Hematopoietic multipotent progenitor cell treated with erythropoietin and hydrocortisone succinate and interleukin-3 and kit ligand, for 4 days (in vitro differentiated cells): ENCODE data around the gene RDH13.
"Not testable (repeated sequence)": the region's sequence is repeated elsewhere in the genome, so short reads cannot be mapped to it uniquely, and the experiment has no call there.

Experiments
- DNase-seq: peaks from one replicate; pipeline ENCODE4 v3.0.0-alpha.2; 2015

RDH13 gene

GRCh38 chr19:55044286-55044685 is 18.7 kb downstream of the RDH13 start:
- DNase-seq, result no peak

DNA sequence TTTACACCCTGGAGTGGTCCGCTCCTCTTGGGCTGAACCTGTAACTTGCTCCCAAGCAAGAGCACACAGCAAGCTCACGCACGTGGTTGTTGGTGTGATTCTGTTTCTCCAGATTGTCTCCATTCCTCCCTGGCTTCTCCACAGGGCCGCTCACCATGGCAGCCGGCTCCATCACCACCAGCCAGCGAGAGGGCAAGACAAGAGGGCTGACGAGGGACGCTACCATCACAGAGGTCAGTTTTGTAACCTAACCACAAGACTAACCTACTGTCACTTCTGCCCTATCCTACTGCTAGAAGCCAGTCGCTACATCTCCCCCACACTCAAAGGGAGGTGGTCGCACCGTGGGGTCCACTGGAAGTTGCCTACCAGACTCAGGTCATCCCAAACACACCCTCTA is 20.3 kb downstream of the RDH13 start:
- no peak for DNase-seq

DNA sequence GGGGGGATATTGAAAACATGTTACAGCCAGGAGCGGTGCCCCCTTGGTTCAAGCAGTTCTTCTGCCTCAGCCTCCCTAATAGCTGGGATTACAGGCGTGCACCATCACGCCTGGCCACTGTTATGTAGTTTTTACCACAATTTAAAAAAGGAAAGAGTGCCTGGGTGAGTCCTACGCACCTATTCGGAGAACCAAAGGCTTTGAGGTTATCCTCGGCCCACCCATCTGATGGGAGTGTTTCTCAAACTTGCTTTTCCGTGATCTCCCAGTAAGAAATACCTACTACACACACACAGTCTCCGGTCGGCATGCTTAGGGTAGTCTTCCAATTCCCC is 20.6 kb downstream of the RDH13 start:
- DNase-seq, result no peak

GRCh38 chr19:55041627-55042343 is 21.2 kb downstream of the RDH13 start:
- DNase-seq, result peak; percentile 84

- DNase-seq, result no peak
These were observed 21.7 kb downstream of the RDH13 start for GRCh38 chr19:55041244-55041626.

GRCh38 chr19:55040654-55041053 is 22.3 kb downstream of the RDH13 start:
- DNase-seq, result not testable (repeated sequence)

DNA sequence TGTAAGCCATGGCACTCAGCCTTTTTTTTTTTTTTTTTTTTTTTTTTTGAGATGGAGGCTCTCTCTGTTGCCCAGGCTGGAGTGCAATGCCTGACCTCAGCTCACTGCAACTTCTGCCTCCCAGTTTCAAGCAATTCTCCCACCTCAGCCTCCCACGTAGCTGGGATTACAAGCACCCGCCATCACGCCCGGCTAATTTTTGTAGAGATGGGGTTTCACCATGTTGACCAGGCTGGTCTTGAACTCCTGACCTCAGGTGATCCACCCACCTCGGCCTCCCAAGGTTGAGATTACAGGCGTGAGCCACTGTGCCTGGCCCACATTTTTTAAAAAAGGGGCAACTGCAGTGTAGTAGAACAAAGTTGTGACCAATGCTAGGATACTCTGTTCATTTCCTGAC is 25.3 kb downstream of the RDH13 start:
- not testable (repeated sequence) for DNase-seq

- no peak for DNase-seq
These were observed 26.9 kb downstream of the RDH13 start for GRCh38 chr19:55036058-55036457.

- no peak for DNase-seq
These were observed 28.2 kb downstream of the RDH13 start for GRCh38 chr19:55034751-55035150.

DNA sequence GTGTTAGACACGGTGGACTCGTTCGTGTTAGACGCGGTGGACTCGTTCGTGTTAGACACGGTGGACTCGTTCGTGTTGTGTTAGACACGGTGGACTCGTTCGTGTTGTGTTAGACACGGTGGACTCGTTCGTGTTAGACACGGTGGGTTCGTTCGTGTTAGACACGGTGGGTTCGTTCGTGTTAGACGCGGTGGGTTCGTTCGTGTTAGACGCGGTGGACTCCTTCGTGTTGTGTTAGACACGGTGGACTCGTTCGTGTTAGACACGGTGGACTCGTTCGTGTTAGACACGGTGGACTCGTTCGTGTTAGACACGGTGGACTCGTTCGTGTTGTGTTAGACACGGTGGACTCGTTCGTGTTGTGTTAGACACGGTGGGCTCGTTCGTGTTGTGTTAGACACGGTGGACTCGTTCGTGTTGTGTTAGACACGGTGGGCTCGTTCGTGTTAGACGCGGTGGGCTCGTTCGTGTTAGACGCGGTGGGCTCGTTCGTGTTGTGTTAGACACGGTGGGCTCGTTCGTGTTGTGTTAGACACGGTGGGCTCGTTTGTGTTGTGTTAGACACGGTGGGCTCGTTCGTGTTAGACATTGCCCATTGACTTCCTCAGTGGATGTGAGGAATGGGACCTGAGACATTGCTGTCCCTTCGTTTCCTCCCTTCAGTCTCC is 29.8 kb downstream of the RDH13 start:
- DNase-seq, result not testable (repeated sequence)

DNA sequence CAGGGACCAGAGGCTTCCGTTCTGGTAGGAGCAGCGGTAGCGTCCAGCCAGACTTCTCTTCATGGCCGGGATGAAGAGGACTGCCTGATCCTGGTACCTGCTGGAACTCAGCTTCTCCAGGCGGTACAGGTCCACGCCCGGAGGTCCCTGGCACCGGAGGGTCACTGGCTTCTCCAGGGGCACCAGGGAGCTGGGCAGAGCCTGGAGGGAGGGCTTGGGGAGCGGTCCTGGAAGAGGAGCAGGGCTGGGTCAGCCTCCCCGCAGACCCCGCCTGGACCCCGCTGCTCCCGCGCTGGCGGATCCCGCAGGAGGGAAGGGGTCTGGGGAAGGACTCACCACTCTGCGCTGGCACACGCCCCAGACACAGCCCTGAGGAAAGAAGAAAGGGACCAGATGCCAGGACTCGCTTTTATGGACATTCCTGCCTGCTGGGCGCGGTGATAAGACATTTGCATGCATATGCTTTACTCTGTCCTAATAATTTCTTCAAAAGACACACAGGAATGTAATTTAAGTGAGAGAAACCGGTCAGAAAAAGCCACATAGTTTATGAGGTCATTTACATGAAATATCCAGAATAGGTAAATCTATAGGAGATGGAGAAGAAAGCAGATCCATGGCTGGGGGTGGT is 30.7 kb downstream of the RDH13 start:
- no peak for DNase-seq

DNA sequence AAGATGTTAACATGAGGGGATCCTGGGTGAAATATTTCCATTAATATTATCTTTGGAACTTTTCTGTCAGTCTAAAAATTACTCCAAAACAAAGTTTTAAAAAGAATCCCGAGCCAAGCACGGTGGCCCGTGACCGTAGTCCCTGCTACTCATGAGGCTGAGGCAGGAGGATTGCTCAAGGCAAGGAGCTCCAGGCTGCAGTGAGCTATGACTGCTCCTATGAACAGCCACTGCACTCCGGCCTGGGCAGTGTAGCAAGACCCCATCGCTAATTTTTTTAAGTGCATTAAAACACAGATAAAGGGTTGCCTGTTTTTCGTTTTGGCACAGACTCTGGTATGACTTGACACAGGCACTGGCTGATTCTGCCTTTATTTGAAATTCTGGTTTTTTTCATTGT is 31.8 kb downstream of the RDH13 start:
- no peak for DNase-seq

- no peak for DNase-seq
These were observed 34.2 kb downstream of the RDH13 start for GRCh38 chr19:55028757-55029156.

GRCh38 chr19:55027472-55028337 is 35.2 kb downstream of the RDH13 start:
- DNase-seq, result peak; percentile 21

- DNase-seq, result not testable (repeated sequence)
These were observed 35.8 kb downstream of the RDH13 start for GRCh38 chr19:55027140-55027471.

DNA sequence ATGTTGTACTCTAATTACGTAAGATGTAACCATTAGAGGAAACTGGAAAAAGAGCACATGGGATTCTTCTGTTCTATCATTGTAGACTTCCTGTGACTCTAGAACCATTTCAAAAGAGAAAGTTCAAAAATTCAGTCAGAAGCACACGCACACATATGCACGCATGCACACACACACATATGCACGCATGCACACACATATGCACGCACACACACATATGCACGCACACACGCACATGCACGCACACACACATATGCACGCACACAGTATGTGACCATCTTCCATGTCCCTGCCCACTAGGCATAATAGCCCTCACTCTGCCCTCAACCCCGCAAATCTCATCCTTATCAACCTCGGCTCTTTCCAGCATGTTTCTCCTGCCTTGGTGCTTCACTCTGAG is 38.8 kb downstream of the RDH13 start:
- no peak for DNase-seq

DNA sequence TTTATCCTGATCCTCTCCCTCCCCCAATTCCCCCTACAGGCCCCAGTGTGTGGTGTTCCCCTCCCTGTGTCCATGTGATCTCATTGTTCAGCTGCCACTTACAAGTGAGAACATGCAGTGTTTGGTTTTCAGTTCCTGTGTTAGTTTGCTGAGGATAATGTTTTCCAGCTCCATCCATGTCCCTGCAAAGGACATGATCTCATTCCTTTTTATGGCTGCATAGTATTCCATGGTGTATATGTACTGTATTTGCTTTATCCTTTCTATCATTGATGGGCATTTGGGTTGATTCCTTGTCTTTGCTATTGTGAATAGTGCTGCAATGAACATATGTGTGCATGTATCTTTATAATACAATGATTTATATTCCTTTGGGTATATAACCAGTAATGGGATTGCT is 42.6 kb downstream of the RDH13 start:
- DNase-seq, result not testable (repeated sequence)

- no peak for DNase-seq
These were observed 44.3 kb downstream of the RDH13 start for GRCh38 chr19:55018633-55019032.

- DNase-seq, result no peak
These were observed 44.7 kb downstream of the RDH13 start for GRCh38 chr19:55018216-55018615.

- DNase-seq, result no peak
These were observed 46.9 kb downstream of the RDH13 start for GRCh38 chr19:55016017-55016416.

- DNase-seq, result peak; percentile 40
These were observed 47.8 kb downstream of the RDH13 start for GRCh38 chr19:55015126-55015525.

GRCh38 chr19:55014714-55015113 is 48.2 kb downstream of the RDH13 start:
- peak; percentile 51 for DNase-seq

- DNase-seq, result no peak
These were observed 49.4 kb downstream of the RDH13 start for GRCh38 chr19:55013596-55013995.

- DNase-seq, result no peak
These were observed 50.6 kb downstream of the RDH13 start for GRCh38 chr19:55012306-55012705.
